Ishikawa (cell line): ENCODE data around the gene PSMG3.

Source experiments
- CEBPB ChIP-seq: IDR thresholded peaks from 2 replicates; pipeline ENCODE4 v1.6.1; 2012
- CREB1 ChIP-seq: IDR thresholded peaks from 2 replicates; pipeline ENCODE4 v1.6.1; 2012; ENCODE audit warnings: low read depth
- EGR1 ChIP-seq: IDR thresholded peaks from 2 replicates; pipeline ENCODE4 v1.6.1; 2012
- EP300 ChIP-seq: IDR thresholded peaks from 2 replicates; pipeline ENCODE4 v1.6.1; 2012; ENCODE audit warnings: borderline replicate concordance
- FOXM1 ChIP-seq: IDR thresholded peaks from 2 replicates; pipeline ENCODE4 v1.6.1; 2012; ENCODE audit warnings: low read depth, borderline replicate concordance
- NFIC ChIP-seq: IDR thresholded peaks from 2 replicates; pipeline ENCODE4 v1.6.1; 2012
- RAD21 ChIP-seq: IDR thresholded peaks from 2 replicates; pipeline ENCODE4 v1.6.1; 2012; ENCODE audit warnings: low read depth
- TAF1 ChIP-seq: IDR thresholded peaks from 2 replicates; pipeline ENCODE4 v1.6.1; 2012; ENCODE audit warnings: low read depth, mild to moderate bottlenecking
- TCF12 ChIP-seq: IDR thresholded peaks from 2 replicates; pipeline ENCODE4 v1.6.1; 2012; ENCODE audit warnings: low read depth
- TEAD4 ChIP-seq: IDR thresholded peaks from 2 replicates; pipeline ENCODE4 v1.6.1; 2012
- USF1 ChIP-seq: IDR thresholded peaks from 2 replicates; pipeline ENCODE4 v1.6.1; 2012
- YY1 ChIP-seq: IDR thresholded peaks from 2 replicates; pipeline ENCODE4 v1.6.1; 2012; ENCODE audit warnings: low read depth
- ZBTB7A ChIP-seq: IDR thresholded peaks from 2 replicates; pipeline ENCODE4 v1.6.1; 2012; ENCODE audit warnings: low read depth
- TF ChIP-seq, protein P1 (sequence below): IDR thresholded peaks from 2 replicates; pipeline ENCODE4 v1.6.1; 2012
- TF ChIP-seq, protein P2 (sequence below): IDR thresholded peaks from 2 replicates; pipeline ENCODE4 v1.6.1; 2012; ENCODE audit warnings: low read depth, mild to moderate bottlenecking

PSMG3 gene

GRCh38 chr7:1549357-1550004 is 20.4 kb downstream of the PSMG3 start:
- TF ChIP-seq TCF12 (no peak), EP300 (no peak), TAF1 (no peak), ZBTB7A (no peak), CREB1 (no peak), USF1 (no peak), EGR1 (no peak), TEAD4 (no peak), FOXM1 (no peak)
- TF ChIP-seq, protein P1, sequence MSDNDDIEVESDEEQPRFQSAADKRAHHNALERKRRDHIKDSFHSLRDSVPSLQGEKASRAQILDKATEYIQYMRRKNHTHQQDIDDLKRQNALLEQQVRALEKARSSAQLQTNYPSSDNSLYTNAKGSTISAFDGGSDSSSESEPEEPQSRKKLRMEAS = no peak
- TF ChIP-seq, protein P2, sequence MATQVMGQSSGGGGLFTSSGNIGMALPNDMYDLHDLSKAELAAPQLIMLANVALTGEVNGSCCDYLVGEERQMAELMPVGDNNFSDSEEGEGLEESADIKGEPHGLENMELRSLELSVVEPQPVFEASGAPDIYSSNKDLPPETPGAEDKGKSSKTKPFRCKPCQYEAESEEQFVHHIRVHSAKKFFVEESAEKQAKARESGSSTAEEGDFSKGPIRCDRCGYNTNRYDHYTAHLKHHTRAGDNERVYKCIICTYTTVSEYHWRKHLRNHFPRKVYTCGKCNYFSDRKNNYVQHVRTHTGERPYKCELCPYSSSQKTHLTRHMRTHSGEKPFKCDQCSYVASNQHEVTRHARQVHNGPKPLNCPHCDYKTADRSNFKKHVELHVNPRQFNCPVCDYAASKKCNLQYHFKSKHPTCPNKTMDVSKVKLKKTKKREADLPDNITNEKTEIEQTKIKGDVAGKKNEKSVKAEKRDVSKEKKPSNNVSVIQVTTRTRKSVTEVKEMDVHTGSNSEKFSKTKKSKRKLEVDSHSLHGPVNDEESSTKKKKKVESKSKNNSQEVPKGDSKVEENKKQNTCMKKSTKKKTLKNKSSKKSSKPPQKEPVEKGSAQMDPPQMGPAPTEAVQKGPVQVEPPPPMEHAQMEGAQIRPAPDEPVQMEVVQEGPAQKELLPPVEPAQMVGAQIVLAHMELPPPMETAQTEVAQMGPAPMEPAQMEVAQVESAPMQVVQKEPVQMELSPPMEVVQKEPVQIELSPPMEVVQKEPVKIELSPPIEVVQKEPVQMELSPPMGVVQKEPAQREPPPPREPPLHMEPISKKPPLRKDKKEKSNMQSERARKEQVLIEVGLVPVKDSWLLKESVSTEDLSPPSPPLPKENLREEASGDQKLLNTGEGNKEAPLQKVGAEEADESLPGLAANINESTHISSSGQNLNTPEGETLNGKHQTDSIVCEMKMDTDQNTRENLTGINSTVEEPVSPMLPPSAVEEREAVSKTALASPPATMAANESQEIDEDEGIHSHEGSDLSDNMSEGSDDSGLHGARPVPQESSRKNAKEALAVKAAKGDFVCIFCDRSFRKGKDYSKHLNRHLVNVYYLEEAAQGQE = no peak

- TF ChIP-seq TEAD4 (no peak), CREB1 (no peak), ZBTB7A (no peak), YY1 (no peak), CEBPB (no peak), FOXM1 (no peak), USF1 (no peak), EGR1 (no peak), RAD21 (no peak), TCF12 (no peak), EP300 (no peak), NFIC (no peak), TAF1 (no peak)
- TF ChIP-seq, protein P2 = no peak
- TF ChIP-seq, protein P1 = no peak
These were observed 20.9 kb downstream of the PSMG3 start for GRCh38 chr7:1548944-1549343.

DNA sequence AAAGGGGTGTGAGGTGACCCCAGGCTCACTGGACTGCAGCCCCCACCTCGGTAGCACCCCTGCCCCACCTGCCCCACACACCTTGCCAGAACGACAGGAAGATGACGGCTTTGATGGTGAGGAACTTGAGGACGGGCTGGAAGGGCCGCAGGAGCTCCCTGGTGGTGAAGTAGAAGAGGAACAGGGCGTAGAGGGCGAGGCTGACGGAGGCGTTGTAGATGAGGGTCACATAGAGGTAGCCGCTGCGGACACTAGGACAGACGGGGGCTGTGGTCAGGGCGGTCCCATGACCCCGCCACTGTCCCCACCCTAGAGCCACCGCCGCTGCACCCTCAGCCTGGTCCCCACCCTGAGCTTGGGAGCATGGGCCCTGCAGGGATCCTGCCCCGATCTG is 21.4 kb downstream of the PSMG3 start:
- TF ChIP-seq RAD21 (0 out of 2 replicates have a peak, but pooled peaks have one; percentile 13), TCF12 (no peak), CEBPB (no peak), EP300 (no peak), CREB1 (no peak)
- TF ChIP-seq, protein P2 = no peak

- TF ChIP-seq TCF12 = no peak
- TF ChIP-seq ZBTB7A = 0 out of 2 replicates have a peak, but pooled peaks have one; percentile 52
These were observed 21.9 kb downstream of the PSMG3 start for GRCh38 chr7:1547777-1548437.
